HG03095 (cell line): Measurements from ENCODE around the gene ECE1.
A peak's percentile ranks its signal among the peaks of the same experiment; 100 is the strongest.
"Not testable (repeated sequence)": the region's sequence is repeated elsewhere in the genome, so short reads cannot be mapped to it uniquely, and the experiment has no call there.

Source experiments
- ATAC-seq: cut with Tn5 transposase; IDR thresholded peaks from one replicate; pipeline ENCODE4 v1.9.1; 2021; ENCODE audit warnings: moderate library complexity; ENCODE audit not compliant: unreplicated experiment

ECE1 gene

DNA sequence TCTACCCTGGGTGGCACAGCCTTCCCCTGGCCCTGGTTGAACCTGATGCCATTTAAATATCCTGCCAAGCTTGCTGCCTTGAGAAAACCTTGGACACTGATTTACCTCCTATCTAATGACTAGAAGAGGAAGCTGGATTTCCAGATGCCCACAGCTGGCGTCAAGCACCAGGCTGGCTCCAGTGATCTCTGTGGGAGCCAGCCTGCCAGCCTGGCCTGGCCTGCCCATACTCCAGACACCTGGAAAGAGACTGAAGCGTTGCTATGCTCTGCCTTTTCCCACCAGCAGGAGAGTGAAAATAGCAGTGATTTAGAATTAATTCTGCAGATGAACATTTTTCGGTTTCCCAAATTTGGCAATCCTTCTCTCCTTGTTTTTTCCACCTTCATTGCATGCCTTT, 102.0 kb downstream of the ECE1 start:
- no peak for ATAC-seq

DNA sequence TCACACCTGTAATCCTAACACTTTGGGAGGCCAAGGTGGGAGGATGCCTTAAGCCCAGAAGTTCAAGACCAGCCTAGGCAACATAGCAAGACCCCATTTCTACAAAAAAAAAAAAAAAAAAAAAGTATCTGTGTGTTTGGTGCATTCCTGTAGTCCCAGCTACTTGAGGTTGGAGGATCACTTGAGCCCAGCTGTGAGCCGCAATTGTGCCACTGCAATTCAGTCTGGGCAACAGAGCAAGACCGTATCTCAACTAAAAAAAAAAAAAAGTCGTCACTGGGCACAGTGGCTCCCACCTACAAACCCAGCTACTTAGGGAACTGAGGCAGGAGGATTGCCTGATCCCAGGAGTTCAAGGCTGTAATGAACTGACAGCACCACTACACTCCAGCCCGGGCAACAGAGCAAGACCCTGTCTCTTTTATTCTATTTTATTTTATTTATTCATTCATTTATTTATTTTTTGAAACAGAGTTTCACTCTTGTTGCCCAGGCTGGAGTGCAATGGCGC, 105.0 kb downstream of the ECE1 start:
- no peak for ATAC-seq

DNA sequence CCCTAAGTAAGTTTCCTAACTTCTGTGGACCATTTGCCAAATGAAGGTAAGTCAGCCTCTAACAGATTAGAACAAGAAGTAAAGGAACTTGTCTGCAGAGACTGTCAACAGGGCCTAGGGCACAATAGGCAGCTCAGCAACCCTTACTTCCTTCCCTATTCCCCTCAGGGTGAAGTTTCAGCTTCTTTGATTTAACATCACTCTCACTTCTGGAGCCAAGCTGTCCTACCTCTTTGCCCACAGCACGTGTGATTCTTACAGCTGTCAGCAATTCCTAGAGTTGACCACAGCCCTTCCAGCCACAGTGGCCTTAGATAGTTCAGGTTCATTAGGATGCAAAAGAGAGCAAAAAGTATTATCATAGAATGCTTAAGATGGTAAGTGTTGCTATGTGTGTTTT, 106.0 kb downstream of the ECE1 start:
- no peak for ATAC-seq

DNA sequence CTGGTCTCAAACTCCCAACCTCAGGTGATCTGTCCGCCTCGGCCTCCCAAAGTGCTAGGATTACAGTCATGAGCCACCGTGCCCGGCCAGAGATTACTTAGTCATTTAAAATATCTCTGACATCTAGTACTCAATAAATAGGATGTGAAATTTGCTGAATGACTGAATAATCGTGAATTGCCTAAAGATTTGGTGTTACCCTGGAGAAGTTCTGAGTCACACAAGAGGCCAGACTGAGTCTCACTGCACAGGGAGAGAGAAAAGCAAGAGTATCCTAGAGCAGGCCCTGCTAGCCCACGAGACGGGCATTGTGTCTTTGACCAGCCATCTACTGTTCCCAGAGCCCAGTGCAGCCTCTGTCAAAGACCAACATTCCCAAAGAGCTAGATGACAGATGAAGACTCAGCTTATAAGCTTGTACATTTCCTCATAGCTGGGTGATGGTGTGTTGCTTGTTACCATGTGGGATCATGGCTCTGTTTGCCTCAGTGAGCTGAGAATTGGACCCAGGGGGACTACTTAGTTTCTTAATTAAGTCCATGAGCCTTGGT, 108.0 kb downstream of the ECE1 start:
- ATAC-seq: no peak

DNA sequence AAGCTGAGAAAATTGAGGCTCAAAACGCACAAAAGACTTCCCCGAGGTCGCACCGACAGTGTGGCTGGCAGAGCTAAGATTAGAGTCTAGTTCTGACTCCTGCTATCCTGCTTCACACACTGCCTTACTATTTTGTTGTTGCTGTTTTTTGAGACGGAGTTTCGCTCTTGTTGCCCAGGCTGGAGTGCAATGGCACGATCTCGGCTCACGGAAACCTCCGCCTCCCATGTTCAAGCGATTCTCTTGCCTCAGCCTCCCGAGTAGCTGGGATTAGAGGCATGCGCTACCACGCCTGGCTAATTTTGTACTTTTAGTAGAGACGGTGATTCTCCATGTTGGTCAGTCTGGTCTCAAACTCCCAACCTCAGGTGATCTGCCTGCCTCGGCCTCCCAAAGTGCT, 112.0 kb downstream of the ECE1 start:
- ATAC-seq: not testable (repeated sequence)

DNA sequence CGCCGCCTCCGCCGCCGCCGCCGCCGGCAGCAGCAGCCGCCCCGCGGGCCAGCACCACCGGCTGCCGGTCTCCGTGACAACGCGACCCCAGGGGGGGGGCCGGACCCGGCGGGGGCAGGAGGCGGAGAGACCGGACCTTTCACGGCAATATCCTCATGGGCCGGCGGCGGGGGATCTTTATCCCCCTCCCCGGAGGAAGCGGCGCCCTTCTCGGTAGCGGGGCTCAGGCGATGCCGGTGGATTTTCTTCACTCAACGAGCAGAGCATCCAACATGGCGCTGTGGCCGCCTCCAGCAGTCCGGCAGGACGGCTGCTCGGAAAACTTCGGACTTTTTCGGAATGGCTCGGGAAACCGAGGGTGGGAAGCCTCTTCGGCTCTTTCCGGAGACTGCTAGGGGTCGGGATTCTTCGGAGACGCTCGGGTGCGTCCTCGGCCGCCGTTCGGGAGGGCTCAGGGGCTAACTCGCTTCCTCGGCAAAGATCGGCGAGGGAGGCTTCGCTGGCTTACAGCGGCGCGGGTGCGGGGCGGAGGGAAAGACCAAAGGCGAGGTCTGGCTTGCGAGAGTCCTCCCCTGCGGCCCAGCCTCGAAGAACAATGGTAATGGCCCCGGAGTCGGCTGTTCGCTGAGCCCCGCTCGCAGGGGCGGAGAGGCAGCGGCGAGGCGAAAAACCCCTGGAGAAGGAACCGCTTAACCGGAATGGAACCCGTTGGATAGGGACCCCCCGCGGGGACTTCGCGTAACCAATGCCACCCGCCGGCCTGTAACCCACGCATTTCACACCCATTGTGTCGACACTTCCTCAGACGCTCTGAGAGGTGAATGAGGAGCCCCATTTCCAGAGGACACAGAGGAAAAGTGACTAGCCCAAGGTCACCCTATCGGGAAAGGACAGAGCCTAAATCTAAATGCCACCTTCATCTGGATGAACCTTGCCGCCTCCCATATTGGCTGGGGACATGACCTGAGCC, 113.4 kb downstream of the ECE1 start, which contains the start of gene EIF4G3:
EIF4G3 (minus strand) TSS at position 312 of the 970 bp plus-strand sequence. CDS start 174,155 bp downstream, outside the sequence.
- peak; percentile 88 for ATAC-seq

DNA sequence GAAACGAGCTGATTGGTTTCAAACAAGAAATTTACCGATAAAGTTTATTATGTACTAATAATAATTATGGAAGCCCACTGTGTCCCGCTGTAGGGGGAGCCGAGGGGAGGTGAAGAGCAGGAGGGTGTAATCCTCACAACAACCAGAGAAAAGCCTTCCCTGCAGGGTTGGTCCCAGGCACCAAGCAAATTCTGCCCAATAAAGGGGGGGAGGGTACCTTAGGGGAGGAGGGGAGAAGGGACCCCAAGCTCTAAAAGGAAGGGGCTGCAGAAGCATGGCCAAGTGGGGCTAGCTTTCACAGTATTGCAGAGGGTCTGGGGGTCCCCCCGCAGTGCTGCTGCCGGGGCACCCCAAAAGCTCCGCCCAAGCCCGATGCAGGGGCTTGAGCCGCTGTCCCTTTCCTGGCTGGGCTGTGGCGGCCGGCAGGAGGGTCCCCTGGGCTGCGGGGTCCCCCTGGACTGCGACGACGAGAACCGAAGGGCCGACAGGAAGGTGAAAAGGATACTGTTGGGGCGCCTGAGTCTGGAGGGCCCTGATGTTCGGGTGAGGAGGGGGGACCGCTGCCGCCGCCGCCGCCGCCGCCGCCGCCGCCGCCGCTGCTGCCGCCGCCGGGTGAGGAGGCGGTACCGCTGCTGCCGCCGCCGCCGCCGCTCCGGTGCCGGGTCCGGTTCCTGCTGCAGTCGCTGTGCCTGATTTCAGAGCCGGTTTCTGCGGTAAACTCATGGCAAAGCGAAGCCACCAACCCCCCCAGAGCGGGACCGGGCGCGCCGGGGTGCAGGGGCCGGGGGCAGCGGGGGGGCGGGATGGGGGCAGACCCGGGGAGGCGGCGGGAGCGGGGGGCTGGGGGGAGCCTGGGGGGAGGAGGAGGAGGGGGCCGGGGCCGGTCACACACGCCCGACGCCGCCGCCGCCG, 114.3 kb downstream of the ECE1 start:
- ATAC-seq: no peak

DNA sequence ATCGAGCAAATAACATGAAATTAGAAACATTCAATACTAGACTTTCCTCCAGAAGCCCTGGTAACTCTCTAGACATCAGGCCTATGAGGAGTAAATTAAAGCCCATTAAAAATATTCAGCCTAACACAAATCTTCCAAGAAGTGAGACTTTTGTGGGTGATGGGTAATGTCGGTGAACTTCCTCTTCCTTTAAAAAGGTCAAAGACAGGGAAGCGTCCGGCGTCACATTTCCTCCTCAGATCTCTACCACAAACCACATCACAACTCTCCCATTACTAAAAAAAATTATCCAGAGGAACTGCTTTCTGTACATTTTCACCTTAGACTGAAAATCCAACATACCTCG, 115.0 kb downstream of the ECE1 start:
- no peak for ATAC-seq

DNA sequence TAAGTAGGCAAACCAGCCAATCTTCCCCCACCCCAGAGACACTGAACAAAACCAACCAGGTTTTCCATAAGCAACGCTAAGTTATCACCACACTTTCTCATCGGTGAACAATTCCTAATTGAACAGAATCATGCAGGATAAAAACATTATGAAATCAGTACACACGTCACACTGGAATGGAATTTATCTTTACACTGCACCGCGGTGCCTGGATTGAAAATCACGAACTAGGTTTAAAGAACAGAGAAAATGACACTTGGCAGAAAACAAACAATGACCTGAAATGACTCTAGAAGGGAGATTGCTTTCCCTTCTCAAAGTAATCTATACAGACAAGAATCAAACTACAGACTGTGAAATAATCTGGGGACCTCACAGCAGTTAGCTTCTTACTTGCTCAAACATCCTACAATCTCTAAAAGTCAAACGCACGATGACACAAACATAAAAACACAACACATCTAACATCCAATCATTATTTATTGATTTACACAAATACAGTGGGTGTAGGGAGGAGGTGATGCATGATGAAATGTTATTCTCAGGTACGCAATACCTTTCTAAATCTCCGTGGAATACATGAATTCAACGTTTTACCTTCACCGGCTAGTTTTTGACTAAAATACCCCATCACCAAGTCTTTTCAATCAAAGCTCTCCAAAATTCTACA, 115.5 kb downstream of the ECE1 start:
- no peak for ATAC-seq

DNA sequence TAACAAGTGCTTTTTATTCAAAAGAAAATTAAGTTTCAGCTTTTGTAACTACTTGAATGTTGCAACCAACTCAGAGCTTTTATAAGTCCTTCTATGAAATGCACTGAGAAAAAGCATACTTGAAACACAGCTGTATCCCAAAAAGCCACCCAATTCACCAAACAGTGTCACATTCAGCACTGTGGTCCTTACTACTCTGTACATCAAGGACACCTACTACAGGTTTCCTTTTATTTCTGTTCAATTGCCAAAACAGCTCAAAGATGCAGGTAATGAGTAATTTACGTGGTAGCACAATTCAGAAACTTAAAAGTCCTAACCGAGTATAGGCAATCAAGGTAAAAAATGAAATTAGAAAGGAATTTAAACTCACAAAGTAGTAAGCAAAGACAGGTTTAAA, 116.0 kb downstream of the ECE1 start:
- no peak for ATAC-seq

DNA sequence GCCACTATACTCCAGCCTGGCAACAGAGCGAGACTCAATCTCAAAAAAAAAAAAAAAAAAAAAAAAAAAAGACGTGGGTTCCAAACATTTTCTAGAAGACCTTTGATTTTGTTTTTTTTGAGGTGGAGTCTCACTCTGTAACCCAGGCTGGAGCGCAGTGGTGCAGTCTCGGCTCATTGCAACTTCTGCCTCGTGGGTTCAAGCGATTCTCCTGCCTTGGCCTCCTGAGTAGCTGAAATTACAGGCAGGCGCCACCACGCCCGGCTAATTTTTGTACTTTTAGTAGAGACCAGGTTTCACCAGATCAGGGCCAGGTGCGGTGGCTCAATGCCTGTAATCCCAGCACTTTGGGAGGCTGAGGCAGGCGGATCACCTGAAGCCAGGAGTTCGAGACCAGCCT, 117.2 kb downstream of the ECE1 start:
- not testable (repeated sequence) for ATAC-seq

DNA sequence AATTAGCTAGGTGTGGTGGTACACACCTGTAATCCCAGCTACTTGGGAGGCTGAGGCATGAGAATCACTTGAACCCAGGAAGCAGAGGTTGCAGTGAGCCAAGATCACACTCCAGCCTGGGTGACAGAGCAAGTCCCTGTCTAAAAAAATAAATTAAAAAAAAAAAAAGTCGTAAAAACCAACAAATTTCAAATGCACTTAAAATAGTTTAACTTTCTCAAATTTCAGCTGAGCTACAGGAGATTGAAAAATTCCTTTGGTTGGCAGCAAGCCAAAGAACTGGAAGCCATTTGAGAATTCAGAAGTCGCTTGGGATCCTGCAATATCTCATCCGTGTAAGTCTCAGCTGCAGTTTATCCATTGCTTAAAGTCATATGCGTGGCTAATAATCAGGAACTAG, 119.4 kb downstream of the ECE1 start:
- not testable (repeated sequence) for ATAC-seq

DNA sequence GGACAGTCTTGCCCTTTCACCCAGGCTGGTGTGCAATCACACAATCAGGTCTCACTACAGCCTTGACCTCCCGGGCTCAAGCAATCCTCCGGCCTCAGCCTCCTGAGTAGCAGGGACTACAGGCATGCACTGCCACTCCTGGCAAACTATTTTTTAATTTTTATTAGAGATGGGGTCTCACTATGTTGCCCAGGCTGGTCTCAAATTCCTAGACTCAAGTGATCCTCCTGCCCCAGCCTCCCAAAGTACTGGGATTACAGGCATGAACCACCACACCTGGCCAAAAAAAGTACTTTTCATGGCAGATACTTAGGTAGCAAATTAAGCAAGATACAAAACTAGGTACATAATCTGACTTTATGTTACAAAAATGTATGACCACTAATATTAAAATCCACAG, 121.8 kb downstream of the ECE1 start:
- ATAC-seq: no peak
